ENCODE results near the gene IL4I1.

IL4I1 gene

DNA sequence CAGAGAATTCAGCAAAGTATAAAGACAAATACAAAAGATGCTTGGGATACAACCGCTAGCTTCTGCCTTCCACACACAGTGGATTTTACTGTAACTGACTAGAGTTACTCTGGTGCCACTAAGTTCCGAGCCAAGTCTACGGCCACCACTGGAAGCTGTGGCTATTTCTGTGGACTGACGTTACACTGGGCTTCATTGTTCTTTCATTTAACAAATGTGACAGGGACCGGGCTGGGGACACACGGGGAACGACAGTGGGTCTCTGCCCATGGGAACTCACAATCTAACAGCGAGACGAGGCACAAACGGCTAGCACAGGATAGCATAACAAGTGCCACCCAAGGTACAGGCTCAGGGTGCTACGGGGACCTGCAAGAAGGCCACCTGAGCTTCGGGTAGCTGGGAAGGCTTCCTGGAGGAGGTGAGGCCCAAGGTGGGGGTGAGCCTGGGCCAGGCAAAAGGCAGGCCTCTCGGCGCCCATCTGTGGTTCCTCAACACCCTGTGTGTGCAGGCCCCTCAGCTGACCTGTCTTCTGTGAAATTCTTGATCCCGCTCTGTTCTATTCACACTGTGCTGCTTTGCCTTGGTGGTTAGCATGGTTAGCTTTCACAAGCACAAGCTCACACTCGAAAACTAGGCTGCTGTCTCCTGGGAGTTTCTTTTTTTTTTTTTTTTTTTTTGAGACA lies 10.3 kb upstream of the IL4I1 start:
- TF ChIP-seq CTCF (IDR thresholded peaks at IDR 0.05) (no peak), ZFX (IDR thresholded peaks at IDR 0.05; ENCODE audit: borderline replicate concordance) (no peak)
- no peak overlapping the region for H3K27ac ChIP-seq

DNA sequence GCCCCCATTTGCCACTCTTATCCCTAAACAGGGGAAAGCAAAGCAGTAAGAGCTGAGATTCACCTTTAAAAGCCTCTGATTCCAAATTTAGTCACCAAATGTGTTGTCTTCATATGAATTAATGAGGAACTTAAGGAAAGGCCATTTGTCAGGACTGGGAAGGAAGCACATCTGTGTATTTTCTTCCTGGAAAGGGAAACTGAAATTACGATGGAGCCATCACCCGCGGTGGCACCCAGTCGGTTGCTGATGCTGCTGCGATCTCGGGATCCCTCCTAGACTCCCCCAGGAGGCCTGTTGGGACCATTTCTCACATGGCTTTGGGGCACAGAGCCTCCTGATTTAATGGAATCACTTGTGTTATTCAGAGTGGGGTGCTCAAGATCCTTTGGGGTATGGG lies 7.4 kb upstream of the IL4I1 start:
- no peak for TF ChIP-seq CTCF (IDR thresholded peaks at IDR 0.05)
- TF ChIP-seq ZFX (IDR thresholded peaks at IDR 0.05; ENCODE audit: borderline replicate concordance), result no peak
- H3K27ac ChIP-seq, result no peak overlapping the region

- no peak overlapping the region for H3K27ac ChIP-seq
- TF ChIP-seq CTCF (IDR thresholded peaks at IDR 0.05) (no peak), ZFX (IDR thresholded peaks at IDR 0.05; ENCODE audit: borderline replicate concordance) (no peak)
These were observed 955 bp downstream of the IL4I1 start for GRCh38 chr19:49895566-49896297.

- TF ChIP-seq ZFX (IDR thresholded peaks at IDR 0.05; ENCODE audit: borderline replicate concordance), result no peak
- TF ChIP-seq CTCF (IDR thresholded peaks at IDR 0.05), result no peak
- no peak overlapping the region for H3K27ac ChIP-seq
These were observed 1.7 kb downstream of the IL4I1 start for GRCh38 chr19:49894879-49895565.

DNA sequence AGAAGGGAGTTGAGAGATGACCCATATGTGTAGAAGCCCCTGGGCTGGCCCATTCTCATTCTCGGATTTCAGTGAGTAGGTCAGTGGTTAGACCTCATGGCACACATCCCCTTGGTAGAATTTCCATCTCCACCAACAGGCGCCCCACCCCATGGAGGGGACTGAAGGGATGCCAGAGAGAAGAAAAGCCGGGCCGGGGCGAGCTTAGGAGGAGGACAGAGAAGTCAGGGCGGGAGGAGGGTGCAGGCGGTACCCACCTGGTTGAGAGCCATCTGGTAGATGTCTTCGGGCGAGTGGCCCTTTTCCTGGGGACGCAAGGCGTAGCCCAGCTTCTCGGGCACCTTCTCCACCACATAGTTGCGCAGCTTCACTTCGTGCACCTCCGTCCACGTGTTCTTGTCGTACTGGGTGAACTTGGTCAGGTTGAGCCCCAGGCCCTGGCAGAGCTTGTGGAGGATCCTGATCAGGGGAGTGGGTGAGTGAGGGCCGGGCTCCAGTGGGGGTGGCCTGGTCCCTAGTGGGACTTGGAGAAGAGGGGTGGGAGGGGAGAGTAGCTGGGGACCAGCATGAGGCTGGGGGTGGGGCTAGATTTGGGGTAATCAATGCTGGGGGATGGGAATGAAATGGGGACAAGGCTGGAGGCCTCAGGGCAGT lies 2.5 kb downstream of the IL4I1 start:
- no peak for TF ChIP-seq CTCF (IDR thresholded peaks at IDR 0.05)
- no peak for TF ChIP-seq ZFX (IDR thresholded peaks at IDR 0.05; ENCODE audit: borderline replicate concordance)
- no peak overlapping the region for H3K27ac ChIP-seq

- H3K27ac ChIP-seq, result no peak overlapping the region
- TF ChIP-seq ZFX (IDR thresholded peaks at IDR 0.05; ENCODE audit: borderline replicate concordance) (no peak), CTCF (IDR thresholded peaks at IDR 0.05) (no peak)
These were observed 4.0 kb downstream of the IL4I1 start for GRCh38 chr19:49892716-49893115.

Data from 22Rv1 (cell line).